NCI-H526 treated with DMSO at 0.1 percent for 48 hours (cell line): Measurements from ENCODE around the gene MARCHF3.
"Not testable (repeated sequence)": the region's sequence is repeated elsewhere in the genome, so short reads cannot be mapped to it uniquely, and the experiment has no call there.

Experiments used
- DNase-seq: peaks from one replicate; lab custom pipeline; 2025; lab: John Stamatoyannopoulos, UW

The MARCHF3 gene

DNA sequence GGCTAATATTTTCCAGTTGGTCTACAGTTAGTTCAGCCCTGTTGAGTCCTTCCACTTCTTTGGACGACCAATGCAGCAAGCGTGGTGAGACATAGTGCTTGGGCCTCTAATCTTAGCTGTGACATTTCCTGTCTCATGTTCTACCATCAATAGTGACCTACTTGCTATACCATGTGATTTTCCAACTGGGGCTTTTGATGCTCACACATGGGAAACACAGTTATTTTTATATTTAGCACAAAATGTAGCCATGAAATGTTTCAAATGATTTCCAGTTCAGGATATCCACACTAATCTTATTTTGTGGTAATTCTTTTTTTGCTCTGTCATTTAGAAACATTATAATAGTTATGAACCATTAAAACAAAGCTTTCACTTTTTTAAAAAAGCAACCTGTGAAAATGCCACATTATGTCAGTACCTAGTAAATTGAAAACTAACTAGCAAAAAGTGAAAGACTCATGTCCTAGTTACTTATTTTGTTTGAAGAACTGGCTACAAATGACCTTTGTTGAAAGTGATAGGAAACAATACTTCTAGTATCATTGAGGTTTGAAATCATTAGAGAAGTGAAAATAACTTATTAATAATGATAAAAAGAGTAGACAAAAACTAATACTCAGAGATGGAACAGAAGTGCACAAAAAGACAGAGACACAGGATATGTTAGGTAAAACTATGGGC, 18.3 kb downstream of the MARCHF3 start:
- no peak for DNase-seq

DNA sequence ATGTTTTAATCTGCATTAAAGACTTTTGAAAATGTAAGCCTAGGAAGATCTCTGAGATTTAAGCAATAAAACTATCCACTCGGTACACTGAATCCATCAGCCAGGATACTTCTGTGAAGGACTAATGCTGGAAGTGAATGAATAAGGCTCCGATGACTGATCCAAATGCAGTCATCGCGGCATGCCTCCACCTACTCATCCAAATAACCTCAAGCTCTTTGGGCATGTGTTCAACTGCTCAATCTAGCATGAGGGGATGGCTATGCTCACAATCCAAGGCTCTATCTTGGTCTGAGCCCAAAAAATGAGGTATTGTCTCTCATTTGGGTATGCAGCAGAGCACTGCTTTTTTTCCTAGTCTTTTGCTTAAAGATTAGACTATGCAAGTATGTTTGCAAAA, 19.2 kb downstream of the MARCHF3 start:
- DNase-seq: no peak

DNA sequence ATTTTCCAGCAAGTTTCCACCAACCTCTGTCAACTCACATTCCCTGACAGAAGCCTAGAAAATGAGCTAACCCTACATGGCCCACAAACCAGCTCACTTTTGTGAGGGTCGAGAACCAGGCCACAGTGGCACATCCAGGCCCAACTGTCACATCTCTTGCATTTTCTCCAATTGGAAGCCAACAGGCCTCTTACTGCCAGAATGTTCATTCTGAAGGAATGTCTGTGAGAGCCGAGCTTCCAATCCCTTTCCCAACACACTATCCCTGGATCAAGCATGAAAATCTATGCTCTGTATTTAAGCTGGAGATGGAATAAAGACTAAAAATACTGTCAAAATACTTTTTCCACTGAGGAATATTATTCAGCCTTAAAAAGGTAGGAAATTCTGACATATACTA, 20.0 kb downstream of the MARCHF3 start:
- DNase-seq: no peak

DNA sequence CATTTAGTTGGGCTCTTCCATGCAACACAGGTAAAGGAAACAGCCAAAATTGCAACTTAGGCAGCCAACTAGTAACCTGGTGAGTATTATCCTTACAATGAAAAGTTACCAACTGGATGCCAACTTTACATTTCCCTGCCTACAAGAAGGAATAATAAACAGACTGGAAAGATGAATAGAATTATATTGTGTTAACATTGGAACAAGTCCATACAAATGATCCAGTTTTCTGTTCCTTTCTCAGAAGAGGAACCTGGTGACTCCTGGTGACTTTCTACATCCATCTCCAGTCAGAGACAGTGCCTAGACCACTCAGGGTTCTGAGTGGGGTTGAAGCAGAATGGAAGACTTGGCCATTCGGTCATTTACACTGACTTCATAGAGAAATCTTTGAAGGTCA, 20.6 kb downstream of the MARCHF3 start:
- DNase-seq: no peak

DNA sequence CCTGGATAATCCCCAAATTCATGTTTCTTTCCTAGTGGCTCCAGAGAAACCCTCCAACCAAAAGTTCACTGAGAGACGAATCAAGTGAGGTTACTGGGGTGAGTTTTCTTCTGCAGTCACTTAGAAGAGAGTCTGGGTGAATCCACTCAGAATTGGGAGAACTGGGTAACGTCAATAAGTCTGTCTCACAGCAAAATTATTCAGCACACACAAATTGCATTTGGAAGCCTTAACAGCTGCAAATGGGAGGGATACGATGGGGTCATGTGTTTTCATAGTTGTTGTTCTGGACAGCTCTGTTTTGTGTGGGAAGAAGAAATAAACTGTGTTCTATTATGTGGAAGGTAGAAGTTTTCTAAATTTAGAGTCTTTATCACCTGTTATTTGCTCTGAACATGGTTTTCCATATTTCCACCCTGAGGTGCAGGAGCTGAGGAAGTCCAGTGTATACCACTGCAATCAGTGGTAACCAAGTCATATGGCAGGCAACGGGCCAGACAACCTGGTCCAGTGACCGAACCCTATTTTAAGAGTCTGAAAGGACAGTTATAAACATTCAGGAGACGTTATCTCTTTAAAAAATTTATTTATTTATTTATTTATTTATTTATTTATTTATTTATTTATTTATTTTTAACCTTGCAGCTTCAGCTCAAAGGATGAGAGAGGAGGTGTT, 21.9 kb downstream of the MARCHF3 start:
- no peak for DNase-seq

DNA sequence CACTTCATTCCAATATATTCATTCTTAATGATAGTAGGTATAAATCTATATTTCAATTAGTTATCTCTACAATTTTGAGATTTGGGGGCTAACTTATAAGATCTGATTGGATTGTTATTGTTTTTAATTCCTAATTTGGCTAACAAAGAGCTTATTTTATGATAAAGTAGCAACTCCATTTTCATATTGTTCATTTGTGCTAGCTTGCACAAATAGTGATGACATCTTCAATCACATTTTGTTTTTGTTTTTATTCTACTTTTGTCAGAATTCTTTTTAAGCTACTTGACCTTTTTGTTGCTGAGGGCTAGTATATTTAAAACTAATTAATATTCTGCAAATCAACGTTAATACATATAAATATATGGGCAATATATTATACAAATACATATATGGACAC, 22.8 kb downstream of the MARCHF3 start:
- DNase-seq: no peak

DNA sequence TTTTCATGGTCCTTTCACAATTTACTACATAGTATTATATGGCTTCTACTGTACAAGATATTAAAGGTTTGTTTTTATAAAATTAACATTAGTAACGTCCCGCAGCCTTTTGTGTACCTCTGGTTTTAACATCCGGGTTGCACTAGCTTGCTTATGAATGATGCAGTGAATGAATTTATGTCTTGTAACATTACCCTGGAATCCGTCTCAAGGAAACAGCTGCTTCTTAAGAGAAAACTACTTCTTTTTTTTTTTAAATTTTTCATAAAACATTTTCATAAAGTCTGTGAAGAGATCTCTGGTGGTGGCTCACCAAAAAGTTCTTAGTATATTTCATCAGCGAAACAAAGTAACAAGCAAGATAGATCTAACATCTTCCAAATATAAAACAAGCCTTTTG, 23.6 kb downstream of the MARCHF3 start:
- no peak for DNase-seq

DNA sequence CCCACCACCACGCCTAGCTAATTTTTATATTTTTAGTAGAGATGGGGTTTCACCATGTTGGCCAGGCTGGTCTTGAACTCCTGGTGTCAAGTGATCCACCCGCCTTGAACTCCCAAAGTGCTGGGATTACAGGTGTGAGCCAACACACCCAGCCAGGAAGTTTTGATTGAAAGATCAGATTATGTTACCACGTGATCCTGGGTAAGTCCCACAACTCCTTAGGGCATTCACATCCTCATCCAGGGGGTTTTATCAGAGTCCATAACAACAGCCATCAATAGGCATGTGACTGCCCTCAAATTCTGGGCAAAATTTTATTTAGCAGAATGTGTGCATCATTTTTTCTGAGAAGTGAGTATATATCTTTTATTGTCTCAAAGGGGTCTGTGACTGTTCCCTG, 25.1 kb downstream of the MARCHF3 start:
- not testable (repeated sequence) for DNase-seq

DNA sequence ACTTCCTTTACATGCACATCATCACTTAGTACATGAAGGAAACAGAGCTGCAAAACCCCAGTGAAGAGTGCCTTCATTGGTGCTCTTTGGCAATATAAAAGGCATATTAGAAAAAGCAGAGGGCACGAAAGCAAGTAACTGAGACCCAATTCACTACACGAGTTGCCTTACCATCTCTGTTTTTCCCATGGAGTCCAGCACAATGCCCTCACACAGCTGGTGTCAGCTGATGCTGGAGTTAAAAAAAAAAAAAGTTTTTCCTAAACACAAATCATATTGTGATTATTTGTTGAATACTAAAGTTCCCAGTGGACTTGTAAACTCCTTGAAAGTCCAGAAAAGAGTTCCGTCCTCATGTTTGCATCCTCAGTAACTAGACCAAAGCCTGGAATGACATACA, 25.6 kb downstream of the MARCHF3 start:
- no peak for DNase-seq

DNA sequence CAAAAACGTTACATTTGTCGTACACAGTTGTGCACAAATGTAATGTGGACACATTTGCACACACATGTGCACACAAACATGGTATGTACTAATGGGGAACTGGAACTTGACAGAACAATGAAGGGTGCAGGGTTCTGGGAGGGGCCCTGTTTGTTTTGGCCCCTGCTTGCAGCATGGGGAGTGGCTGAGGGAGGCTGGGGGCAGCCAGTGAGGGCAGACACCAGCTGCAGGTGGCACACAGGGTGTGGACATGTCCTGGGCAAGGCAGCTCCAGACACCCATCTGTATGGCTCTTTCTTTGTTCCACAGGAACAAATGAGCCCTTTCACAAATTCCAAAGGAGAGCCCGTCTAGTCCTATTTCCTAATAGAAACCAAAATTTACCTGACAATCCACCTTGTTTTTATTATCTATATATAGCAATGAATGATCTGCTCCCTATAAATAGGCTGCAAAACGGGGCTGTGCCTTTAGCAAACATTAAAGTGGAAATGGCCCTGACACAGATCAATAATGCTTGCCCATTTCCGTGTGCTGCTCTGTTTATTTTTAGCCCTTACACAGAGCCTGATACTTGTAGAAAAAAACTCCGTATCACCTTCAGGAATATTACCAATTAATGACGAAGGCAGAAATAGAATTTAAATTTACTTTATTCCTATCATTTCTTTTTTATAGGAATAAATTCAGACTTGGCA, 26.4 kb downstream of the MARCHF3 start:
- no peak for DNase-seq

DNA sequence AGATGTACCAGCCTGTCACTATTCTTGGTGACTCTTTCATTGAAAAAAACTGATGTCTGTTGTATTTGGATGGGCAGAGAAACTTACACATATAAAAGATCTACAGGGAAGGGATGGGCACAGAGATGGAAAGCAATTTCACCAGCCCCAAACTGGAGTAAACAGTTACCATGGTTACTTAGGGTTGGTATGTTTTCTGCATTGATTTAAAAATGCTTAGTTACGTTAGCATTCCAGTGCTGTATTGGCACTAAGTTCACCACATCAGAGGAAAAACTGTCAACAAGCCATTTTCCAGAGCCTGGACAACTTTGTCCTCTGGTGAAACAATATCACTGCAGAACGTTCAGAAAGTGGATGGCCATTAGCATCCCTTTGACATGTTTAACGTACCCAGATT, 28.0 kb downstream of the MARCHF3 start:
- no peak for DNase-seq

DNA sequence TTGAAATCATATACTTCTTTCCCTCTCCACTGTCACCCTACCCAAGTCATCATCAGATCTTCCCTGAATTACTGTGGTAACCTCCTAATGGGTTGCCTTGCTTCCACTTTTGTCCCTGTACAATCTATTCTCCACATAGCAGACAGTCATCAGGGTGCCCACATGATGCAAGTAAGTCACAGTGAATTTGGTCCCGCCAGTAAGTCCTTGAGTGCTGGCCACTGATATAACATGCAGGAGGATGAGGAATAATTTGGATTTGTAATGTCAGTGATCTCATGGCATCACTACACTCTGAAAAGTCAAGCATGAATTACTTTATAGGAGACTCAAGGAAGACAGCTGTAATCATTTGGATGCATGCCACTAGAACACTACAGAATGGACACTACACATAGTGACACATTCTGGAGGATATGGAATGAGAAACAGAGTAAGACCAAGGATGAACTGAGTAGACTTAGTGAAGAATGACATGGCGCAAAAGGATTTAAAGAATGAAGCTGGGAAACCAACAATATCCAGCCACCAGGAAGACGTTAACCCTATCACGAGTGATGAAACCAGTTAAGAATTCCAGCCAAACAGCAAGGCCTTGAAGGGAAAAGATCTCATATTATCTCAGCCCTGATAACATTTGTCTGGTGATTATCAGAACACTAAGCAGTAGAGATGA, 28.6 kb downstream of the MARCHF3 start:
- DNase-seq: no peak

DNA sequence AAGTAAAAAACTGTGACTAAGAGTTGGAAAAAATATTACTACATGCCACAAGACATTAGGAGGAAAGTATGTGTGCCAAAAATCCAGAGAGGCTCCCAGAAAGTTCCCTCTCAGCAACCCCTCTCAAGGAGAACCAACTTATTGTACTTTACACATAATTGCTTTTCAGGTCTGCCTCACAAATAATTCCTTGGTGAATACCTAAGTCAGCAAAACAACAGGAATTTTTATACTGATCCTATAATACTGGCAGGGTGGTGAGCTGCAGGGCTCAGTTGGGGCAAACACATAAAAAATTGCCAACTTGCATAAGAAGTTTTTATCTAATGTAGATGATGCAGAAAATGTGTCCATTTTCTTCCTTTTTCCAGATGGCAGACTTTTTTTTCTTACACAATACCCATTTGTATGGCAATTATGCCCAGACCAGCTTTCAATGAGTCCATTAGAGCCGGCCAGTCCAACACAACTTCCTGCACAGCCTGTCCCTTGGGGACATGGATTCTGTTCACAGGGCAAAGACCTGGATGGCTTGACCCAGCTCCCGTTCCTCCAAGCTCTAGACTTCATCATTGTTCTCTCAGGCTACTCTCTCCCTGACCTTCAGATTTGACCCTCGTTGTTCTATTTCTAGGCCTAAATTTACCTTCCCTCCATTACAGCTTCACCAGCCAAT, 31.3 kb downstream of the MARCHF3 start:
- no peak for DNase-seq

DNA sequence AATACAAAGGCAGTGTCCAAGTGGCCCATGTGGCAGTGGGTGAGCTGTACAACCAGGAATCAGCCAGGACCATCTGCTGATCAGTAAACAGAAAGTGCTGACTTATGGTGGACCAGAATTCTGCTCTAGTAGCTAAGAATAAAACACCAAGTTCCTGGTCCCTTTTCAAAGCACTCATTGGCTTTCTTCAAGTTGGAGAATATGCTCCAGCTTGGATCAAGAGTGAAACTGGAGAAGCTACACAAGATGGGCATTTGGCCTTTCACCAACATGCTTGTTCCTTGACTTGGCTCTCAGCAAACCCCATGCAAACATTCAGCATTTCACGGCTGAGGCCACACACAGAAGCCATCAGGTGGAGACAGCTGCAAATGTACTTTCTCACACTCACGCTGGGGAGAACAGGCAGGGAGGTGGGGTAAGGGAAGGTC, 32.1 kb downstream of the MARCHF3 start:
- DNase-seq: no peak

DNA sequence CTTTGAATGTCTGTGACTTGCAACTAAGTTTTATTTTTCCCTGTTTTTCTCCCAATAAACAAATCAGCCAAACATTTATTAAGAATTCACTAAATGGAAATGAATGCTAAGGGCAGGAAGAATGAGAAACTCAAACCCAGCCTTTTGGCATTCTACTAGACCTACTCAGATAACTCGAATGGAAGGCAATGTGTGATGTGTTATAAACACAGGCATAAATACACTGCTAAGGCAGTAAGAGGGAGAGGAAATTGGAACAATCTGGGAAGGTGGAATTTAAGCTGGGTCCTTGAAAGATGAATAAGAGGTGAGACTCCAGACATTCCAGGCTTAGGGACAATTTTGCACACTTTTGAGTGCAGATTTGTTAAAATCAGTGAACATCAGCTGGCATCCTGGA, 34.7 kb downstream of the MARCHF3 start:
- DNase-seq: no peak

DNA sequence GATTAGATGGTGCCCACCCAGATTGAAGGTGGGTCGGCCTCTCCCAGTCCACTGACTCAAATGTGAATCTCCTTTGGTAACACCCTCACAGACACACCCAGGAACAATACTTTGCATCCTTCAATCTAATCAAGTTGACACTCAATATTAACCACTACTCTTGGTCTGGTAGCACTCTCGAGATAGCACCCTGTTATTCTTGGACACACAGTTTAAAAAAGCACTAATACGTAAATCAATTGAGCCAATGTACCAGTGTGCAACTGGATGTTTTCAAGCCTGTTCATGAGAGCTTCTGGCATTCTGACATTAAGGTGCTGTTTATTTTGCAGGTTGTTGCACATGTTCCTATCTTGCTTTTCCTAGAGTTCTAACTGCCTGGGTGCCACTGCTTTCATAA, 35.3 kb downstream of the MARCHF3 start:
- no peak for DNase-seq

DNA sequence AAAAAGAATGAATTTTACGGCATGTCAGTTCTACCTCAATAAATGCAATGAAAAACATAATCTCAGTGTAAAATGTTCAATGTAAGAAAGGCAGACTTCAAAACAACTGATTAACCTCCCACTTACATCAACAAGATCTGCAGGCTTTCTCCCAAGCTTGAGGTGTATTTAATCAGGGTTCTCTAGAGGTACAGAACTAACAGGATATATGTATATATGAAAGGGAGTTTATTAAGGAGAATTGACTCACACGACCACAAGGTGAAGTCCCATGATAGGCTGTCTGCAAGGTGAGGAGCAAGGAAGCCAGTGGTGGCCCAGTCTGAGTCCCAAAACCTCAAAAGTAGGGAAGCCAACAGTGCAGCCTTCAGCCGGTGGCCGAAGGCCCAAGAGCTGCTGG, 35.9 kb downstream of the MARCHF3 start:
- no peak for DNase-seq

DNA sequence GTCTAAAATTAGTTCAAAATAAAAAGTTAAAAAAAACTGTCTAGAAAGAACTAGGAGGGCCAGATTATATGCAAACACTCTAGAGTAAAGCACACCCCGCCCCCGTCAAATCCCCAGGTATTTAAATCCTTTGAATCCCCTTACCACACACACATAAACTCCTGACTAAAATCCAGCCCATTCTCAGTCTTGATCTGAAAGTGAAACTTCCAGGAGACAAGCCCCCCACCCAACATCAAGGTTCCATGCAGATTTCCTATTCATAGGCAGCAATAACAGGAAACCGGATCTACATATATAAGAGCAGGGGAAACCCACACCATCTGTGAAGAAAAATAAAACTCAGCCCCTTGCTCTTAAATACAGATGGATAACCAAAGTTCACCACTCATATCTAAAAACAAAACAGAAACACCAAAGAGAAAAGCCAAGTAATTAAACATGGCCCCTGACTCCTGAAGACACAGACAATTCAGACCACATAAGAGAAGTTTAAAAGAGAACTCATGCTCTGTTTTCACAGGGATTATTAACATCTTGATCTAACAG, 42.3 kb downstream of the MARCHF3 start:
- no peak for DNase-seq

DNA sequence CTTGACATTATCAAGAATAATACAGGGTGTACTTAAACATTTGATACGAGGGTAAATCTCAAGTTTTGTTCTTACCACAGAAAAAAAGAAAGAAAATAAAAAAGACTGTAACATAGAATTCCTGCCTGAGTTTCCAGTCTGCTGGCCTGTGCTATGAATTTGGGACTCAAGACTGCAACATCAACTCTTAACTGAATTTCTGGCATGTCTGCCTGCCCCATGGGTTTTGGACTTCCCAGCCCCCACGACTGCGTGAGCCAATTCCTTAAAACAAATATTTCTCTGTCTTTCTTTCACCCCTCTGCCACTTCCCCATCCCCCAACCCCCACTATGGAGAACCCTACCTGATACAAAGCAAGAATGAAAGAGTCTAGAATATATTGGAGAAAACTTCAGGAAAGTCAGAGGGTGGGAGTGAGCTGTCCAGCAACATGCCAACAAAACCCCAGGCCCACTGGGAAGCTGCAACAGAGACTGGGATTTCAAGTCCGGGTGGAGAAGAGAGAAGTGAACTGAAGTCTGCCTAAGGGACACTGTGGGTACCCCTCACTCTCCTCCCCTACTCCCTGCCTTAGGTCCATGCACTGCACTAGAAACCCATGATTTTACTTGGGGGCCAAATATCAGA, 43.0 kb downstream of the MARCHF3 start:
- DNase-seq: no peak

DNA sequence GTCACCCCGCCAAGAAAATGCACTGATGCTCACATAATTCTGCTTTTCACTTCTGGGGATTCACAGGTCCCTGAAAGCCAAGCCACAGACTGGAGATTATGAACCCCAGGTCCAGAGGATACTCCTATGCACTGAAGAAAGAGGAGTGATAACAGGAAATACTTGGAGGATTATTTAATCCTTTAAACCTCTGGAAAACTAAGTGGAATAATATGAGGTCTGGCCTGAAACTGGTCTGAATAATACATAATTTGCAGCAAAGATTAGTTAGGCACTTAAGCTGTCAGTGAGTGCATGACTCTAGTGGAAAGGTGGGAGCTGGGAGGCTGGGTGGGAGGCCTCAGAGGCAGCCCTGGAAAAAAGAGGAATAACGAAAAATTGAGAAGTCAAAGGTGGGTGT, 45.7 kb downstream of the MARCHF3 start:
- no peak for DNase-seq

DNA sequence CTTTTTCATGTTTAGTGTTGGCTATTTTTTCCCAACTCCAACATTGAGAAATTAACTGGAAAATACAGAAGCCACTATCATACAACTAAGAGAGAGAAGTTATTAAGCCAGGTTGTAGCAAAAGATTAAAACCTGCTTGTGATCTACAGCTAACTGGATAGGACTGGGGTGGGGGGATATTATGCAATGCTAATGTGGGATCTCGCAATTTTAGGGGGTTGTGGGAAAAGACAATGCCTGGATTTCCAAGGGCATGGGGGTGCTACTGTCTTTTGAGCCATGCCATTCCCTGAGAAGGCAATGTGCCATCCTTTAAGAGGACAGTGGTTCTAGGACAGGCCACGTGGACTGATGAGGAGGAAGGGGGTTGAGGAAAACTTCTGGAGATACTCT, 46.5 kb downstream of the MARCHF3 start:
- DNase-seq: no peak
